GM12891 (cell line): ENCODE data around the gene MIER2.

ENCODE experiments used
- DNase-seq: peaks from one replicate; pipeline ENCODE4 v3.0.0; 2011; ENCODE audit warnings: low spot score; ENCODE audit not compliant: insufficient read length
- FAIRE-seq: peaks from 2 replicates; lab custom pipeline; 2011; peaks lifted over from hg19 to GRCh38; lab: Jason Lieb, UNC
- PAX5 ChIP-seq: IDR thresholded peaks from 2 replicates; pipeline ENCODE4 v1.6.1; 2011; ENCODE audit warnings: low read length, moderate library complexity, mild to moderate bottlenecking; ENCODE audit not compliant: insufficient read depth, severe bottlenecking
- POLR2A ChIP-seq: IDR thresholded peaks from 2 replicates; pipeline ENCODE4 v1.6.1; 2011; ENCODE audit warnings: low read depth, low read length, control low read depth
- POLR2AphosphoS5 ChIP-seq: IDR thresholded peaks from 2 replicates; pipeline ENCODE4 v1.6.1; 2011; ENCODE audit warnings: low read depth, low read length, control low read depth
- POU2F2 ChIP-seq: IDR thresholded peaks from 2 replicates; pipeline ENCODE4 v1.6.1; 2011; ENCODE audit warnings: low read depth, mild to moderate bottlenecking, control low read depth, low read length, moderate library complexity
- SPI1 ChIP-seq: IDR thresholded peaks from 2 replicates; pipeline ENCODE4 v1.6.1; 2011; ENCODE audit warnings: low read depth, low read length, control low read depth
- TAF1 ChIP-seq: IDR thresholded peaks from 2 replicates; pipeline ENCODE4 v1.6.1; 2011; ENCODE audit warnings: low read depth, low read length, control low read depth

The MIER2 gene

GRCh38 chr19:295687-296370 lies 48.8 kb downstream of the MIER2 start:
- TF ChIP-seq POLR2AphosphoS5: no peak
- no peak for TF ChIP-seq POLR2A
- no peak for TF ChIP-seq PAX5
- no peak for TF ChIP-seq TAF1
- TF ChIP-seq SPI1: no peak
- no peak for TF ChIP-seq POU2F2
- FAIRE-seq: no peak
- DNase-seq: no peak

DNA sequence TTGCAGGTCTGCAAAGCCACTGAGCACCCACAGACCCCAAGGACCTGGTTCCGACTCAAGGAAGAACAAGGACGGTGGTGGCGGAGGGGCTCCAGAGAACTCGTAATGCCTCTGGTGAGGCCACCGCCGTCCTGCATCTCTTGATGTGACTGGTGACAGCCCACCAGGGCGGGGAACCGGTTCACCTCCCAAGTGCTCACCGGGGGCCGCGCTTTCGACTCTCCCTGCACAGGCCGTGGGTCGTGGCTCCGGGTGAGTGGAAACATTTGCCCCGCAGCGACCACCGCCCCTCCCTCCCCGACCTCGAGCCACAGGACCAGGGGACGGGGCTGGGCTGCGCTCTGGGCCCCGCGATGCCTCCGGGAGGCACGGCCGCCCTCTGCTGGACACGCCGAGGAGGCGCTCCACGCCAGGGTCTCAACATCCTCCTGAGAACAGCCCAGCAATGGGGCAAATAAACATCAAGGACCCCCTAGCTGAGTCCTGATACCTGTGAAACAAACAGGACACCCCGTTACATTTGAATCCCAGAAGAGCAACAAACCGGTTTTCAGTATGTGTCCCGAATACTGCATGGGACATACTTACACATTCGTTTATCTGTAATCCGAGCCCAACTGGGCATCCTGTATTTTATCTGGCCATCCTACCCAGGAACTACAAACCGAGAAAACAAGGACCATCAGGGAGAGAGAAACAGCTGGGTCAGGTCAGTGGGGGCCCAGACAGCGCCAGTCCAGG lies 49.5 kb downstream of the MIER2 start:
- TF ChIP-seq POLR2AphosphoS5 (no peak), POU2F2 (no peak), TAF1 (no peak), POLR2A (no peak), SPI1 (no peak), PAX5 (no peak)
- DNase-seq (peak; percentile 80), FAIRE-seq (peak; percentile 75)

DNA sequence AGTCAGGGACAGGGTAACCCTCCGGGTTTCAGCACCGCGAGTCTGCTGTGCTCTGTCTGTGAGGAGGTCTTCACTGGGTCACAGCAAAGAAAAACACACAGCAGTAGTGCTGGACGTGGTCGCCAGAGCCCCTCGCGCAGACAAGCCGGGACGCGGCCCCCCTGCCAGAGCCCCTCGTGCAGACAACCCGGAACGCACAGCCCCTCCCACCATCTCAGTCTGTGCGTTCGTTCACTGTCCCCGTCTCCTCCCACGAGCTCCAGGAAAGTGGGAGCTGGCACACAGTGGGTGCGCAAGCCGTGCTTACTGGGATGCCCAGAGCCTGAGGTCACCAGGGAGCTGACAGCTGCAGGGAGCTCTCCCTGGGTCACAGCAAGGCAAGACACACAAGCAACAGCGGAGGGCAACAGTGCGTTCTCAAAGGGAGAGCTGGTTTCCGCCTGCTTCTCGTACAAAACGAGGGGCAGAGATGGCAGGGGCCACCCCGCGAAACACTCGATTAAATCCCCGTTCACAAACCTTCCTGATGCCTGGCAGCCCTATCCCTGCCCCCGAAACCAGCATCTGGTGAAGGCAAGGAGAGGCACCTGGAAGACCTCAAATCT lies 50.2 kb downstream of the MIER2 start:
- DNase-seq (no peak), FAIRE-seq (no peak)
- TF ChIP-seq PAX5 (no peak), SPI1 (no peak), POLR2AphosphoS5 (no peak), POU2F2 (no peak), TAF1 (no peak), POLR2A (no peak)

- DNase-seq (no peak), FAIRE-seq (no peak)
- TF ChIP-seq PAX5 (no peak), POU2F2 (no peak), POLR2AphosphoS5 (no peak), TAF1 (no peak), SPI1 (no peak), POLR2A (no peak)
These were observed 51.0 kb downstream of the MIER2 start for GRCh38 chr19:293436-294110.

DNA sequence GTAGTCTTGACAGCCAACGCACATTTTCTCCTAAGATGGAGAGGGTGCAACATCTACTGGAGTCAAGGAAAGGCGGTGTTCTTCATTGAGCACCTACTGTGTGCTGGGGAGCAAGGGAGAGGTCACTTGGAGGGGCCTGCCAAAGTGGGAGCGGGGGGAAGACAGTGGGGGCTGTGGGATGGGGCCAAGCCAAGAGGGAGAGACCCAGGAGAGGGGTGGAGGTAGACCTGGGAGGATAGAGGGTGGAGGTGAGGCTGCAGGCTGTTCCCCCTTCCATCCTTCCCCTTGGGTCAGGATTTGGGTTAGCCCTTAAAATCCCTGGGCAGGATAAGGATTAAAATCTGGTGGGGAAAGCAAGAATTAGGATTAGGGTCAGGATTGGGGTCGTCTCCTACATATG lies 51.6 kb downstream of the MIER2 start:
- TF ChIP-seq POLR2A: no peak
- no peak for FAIRE-seq
- no peak for DNase-seq

DNA sequence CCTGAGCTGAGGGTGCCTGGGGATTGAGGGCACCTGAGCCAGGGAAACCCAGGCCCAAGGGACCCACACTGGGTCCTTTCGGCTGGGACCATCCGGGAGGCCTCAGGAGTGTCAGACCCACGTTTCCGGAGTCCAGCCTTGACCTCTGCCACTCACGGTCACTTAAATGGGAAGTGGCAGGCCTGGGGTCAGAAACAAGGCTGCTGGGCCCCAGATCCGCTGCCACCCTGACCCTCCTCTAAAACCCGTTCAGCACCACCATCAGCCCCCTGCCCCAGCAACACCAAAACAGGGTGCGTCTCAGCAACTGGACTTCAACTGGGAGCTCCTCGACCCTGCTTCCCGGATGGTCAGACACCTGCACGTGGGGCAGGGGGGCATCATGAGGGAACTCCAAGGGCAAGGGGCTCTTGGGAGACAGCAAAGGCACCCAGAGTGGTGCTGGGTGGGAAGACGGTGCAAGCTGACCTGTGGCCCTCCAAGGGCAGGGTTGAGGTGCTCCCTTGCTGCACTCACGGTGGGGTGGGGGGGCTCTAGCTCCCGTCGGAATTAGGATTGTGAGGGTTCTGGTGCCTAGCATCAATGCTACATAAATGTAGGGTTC lies 52.2 kb downstream of the MIER2 start:
- DNase-seq (no peak), FAIRE-seq (no peak)
- TF ChIP-seq PAX5 (no peak), TAF1 (no peak)

GRCh38 chr19:291561-292280 lies 52.9 kb downstream of the MIER2 start:
- DNase-seq (peak; percentile 16), FAIRE-seq (no peak)
- TF ChIP-seq POLR2A (no peak), POU2F2 (no peak), TAF1 (no peak), POLR2AphosphoS5 (no peak), PAX5 (no peak), SPI1 (no peak)

- FAIRE-seq (no peak), DNase-seq (no peak)
- TF ChIP-seq SPI1: no peak
- TF ChIP-seq POLR2A: no peak
- TF ChIP-seq TAF1: no peak
- TF ChIP-seq PAX5: no peak
These were observed 53.5 kb downstream of the MIER2 start, which contains the start of gene PLPP2 for GRCh38 chr19:291006-291521. PLPP2 (minus strand) TSS chr19:291403; CDS start chr19:291336, 67 bp downstream.
